ENCODE results near the gene AFMID. TPM values are rescaled to one million over a fixed set of nuclear protein-coding genes. Genes with fewer than 3 reads are reported as not detected.
A peak's percentile ranks its signal among the peaks of the same experiment; 100 is the strongest.

AFMID gene
- total and polyA plus RNA-seq, 2 of the 13 experiments (the other 11 are each of a cell fraction or from before 2014, with no cell fraction given), result 249 to 270 TPM

GRCh38 chr17:78140169-78141051, 46.8 kb upstream of the AFMID start (continued):
- peak; percentile 45; the same call in 1 of the 2 replicates for TF ChIP-seq THAP8 (CRISPR knock-in tag; IDR thresholded peaks at IDR 0.05; ENCODE audit: borderline replicate concordance)
- TF ChIP-seq ZNF790 (CRISPR knock-in tag; IDR thresholded peaks at IDR 0.05; ENCODE audit: borderline replicate concordance), result no peak
- peak; percentile 70 for TF ChIP-seq KDM5B (CRISPR knock-in tag; IDR thresholded peaks at IDR 0.05; ENCODE audit: borderline replicate concordance)
- no peak for TF ChIP-seq ZNF597 (CRISPR knock-in tag; IDR thresholded peaks at IDR 0.05)
- no peak for TF ChIP-seq ZBTB14 (CRISPR knock-in tag; IDR thresholded peaks at IDR 0.05)
- TF ChIP-seq ZNF460 (CRISPR knock-in tag; IDR thresholded peaks at IDR 0.05; ENCODE audit: borderline replicate concordance), result peak; percentile 33; the same call in 1 of the 2 replicates
- no peak for TF ChIP-seq AKNA (CRISPR knock-in tag; IDR thresholded peaks at IDR 0.05; ENCODE audit: borderline replicate concordance)
- no peak for TF ChIP-seq ZNF615 (CRISPR knock-in tag; IDR thresholded peaks at IDR 0.05; ENCODE audit: borderline replicate concordance)
- TF ChIP-seq SKI (IDR thresholded peaks at IDR 0.05; ENCODE audit: partially characterized antibody), result peak; percentile 25
- TF ChIP-seq ELF4 (CRISPR knock-in tag; IDR thresholded peaks at IDR 0.05; ENCODE audit: borderline replicate concordance), result no peak
- TF ChIP-seq KAT8 (CRISPR knock-in tag; IDR thresholded peaks at IDR 0.05), result no peak
- no peak for TF ChIP-seq FOXP4 (CRISPR knock-in tag; IDR thresholded peaks at IDR 0.05)
- TF ChIP-seq ARID2 (CRISPR knock-in tag; IDR thresholded peaks at IDR 0.05; ENCODE audit: borderline replicate concordance), result no peak
- no peak for TF ChIP-seq KDM3A (CRISPR knock-in tag; IDR thresholded peaks at IDR 0.05; ENCODE audit: low read depth)
- no peak for TF ChIP-seq ZNF569 (CRISPR knock-in tag; IDR thresholded peaks at IDR 0.05; ENCODE audit: borderline replicate concordance)

All from HepG2 (cell line).